ENCODE measurements around the gene IFFO2. TPM values are rescaled to one million over a fixed set of nuclear protein-coding genes. Genes with fewer than 3 reads are reported as not detected.

IFFO2 gene
- total RNA-seq, 1 experiment from 2014 or later: 15.6 TPM

DNA sequence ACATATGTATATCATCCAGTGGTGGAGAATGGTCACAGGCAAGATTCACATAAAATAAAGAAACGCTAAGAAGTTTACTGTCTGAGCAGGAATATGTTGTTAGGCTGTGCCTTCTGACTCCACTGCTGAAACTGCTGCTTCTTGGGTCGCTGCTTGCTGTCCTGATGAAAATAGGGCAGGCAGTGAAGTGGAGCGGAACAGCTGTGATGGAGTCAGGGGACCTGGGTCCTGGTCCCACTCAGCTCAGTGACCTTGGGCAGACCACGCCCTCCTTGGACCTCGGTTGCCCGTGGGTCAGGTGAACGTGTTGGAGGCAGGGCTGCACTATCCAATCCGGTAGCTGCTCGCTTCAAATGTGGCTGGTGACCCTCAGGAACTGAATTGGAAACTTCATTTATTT is 33.4 kb upstream of the IFFO2 start (continued):
- TF ChIP-seq CTCF (IDR thresholded peaks at IDR 0.05 in 2 of 3, conservative IDR thresholded peaks at IDR 0.05 in 1 of 3; ENCODE audit: borderline replicate concordance in 1 of 3, insufficient read depth in 1 of 3, low read depth in 2 of 3, low read length in 2 of 3): no peak
- TF ChIP-seq, protein P1, sequence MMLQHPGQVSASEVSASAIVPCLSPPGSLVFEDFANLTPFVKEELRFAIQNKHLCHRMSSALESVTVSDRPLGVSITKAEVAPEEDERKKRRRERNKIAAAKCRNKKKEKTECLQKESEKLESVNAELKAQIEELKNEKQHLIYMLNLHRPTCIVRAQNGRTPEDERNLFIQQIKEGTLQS (IDR thresholded peaks at IDR 0.05): no peak
- no peak for TF ChIP-seq EZH2phosphoT487 (IDR thresholded peaks at IDR 0.05; ENCODE audit: borderline replicate concordance)
- no peak for TF ChIP-seq ELF1 (IDR thresholded peaks at IDR 0.05; ENCODE audit: borderline replicate concordance, low read depth)
- no peak for TF ChIP-seq EGR1 (IDR thresholded peaks at IDR 0.05; ENCODE audit: low read depth)
- no peak for TF ChIP-seq ZFX (IDR thresholded peaks at IDR 0.05)
- no peak for TF ChIP-seq SP1 (IDR thresholded peaks at IDR 0.05; ENCODE audit: low read depth)
- TF ChIP-seq JUND (IDR thresholded peaks at IDR 0.05): no peak

GRCh38 chr1:18989176-18989799 is 32.8 kb upstream of the IFFO2 start:
- H2AFZ ChIP-seq (ENCODE audit: low read depth, low read length, poor library complexity, severe bottlenecking): no peak overlapping the region
- intact Hi-C loops (cut with micrococcal nuclease): no loop called here
- POLR2A ChIA-PET: no interaction called here
- no peaks in the 10 kb centered on the region for H3K79me2 ChIP-seq (ENCODE audit: insufficient read depth, low read length)
- TF ChIP-seq REST (IDR thresholded peaks at IDR 0.05; ENCODE audit: low read depth): no peak
- no peak for TF ChIP-seq RAD21 (IDR thresholded peaks at IDR 0.05; ENCODE audit: low read depth)
- no peak for TF ChIP-seq CEBPB (IDR thresholded peaks at IDR 0.05; ENCODE audit: low read depth)
- no peak for TF ChIP-seq SP1 (IDR thresholded peaks at IDR 0.05; ENCODE audit: low read depth)
- no peak for TF ChIP-seq EZH2 (IDR thresholded peaks at IDR 0.05)
- no peak overlapping the region for H3K4me2 ChIP-seq (ENCODE audit: low read length)
- RAD21 ChIA-PET (ENCODE audit: low non-redundant PET in 1 of 2, low total read pairs in 2 of 2, uncharacterized antibody in 2 of 2, unreplicated experiment in 2 of 2): no interaction called here
- H3K27ac ChIP-seq (ENCODE audit: low read depth, low read length): no peak overlapping the region
- H3K9ac ChIP-seq (ENCODE audit: low read length): no peak overlapping the region
- H3K4me1 ChIP-seq (ENCODE audit: control insufficient read depth in 1 of 2, insufficient read depth in 2 of 2, low read length in 2 of 2): no peaks in the 10 kb centered on the region
- H3K9me3 ChIP-seq (ENCODE audit: control insufficient read depth in 1 of 2, insufficient read depth in 1 of 2, low read depth in 1 of 2, low read length in 2 of 2): no peaks in the 10 kb centered on the region
- CTCF ChIA-PET: no interaction called here
- no peaks in the 10 kb centered on the region for H4K20me1 ChIP-seq (ENCODE audit: insufficient read depth)
- no peak for ATAC-seq
- H3K4me3 ChIP-seq (replicated peaks in 1 of 2; ENCODE audit: low read depth in 1 of 2, low read length in 2 of 2): no peak overlapping the region
- no TSS peak for BruUV-seq (replicated peaks)
- H3K9me2 ChIP-seq (ENCODE audit: insufficient read depth): no peaks in the 10 kb centered on the region
- no peaks in the 10 kb centered on the region for H3K36me3 ChIP-seq (ENCODE audit: control insufficient read depth in 1 of 2, insufficient read depth in 2 of 2, low read length in 2 of 2)
- DNase-seq (ENCODE audit: low read depth, low spot score): no peak
- H3K27me3 ChIP-seq (ENCODE audit: insufficient read depth, low read length): no peaks in the 10 kb centered on the region
